NCI-H82 (cell line): ENCODE results near the gene AAGAB.
"Not testable (repeated sequence)": the region's sequence is repeated elsewhere in the genome, so short reads cannot be mapped to it uniquely, and the experiment has no call there.

Experiments used
- DNase-seq: peaks from one replicate; lab custom pipeline; 2025; lab: John Stamatoyannopoulos, UW

AAGAB gene

GRCh38 chr15:67253549-67254237, 768 bp downstream of the AAGAB start:
- DNase-seq = no peak

- DNase-seq = no peak
Measured at GRCh38 chr15:67253101-67253500, 1.4 kb downstream of the AAGAB start.

GRCh38 chr15:67251318-67251717, 3.1 kb downstream of the AAGAB start:
- no peak for DNase-seq

DNA sequence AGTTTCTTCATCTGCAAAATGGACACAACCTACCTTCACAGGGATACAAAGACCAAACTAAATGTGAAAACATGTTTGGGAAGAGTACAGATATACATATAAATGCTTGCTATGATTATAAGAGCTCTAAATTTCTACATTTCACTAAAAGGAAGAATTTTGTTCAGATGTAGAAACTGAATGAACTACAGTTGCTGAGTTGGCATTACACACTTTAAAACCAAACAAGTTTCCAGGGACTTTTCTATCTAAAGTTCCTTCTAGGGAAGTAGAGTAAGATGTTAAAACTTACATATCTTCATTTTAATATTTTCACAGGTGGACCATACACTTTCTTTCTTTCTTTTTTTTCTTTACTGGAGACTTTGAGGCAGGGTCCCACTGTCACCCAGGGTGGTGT, 4.6 kb downstream of the AAGAB start:
- DNase-seq = no peak

GRCh38 chr15:67248011-67248505, 6.4 kb downstream of the AAGAB start:
- no peak for DNase-seq

- DNase-seq = not testable (repeated sequence)
Measured at GRCh38 chr15:67246606-67247005, 7.9 kb downstream of the AAGAB start.

- DNase-seq = no peak
Measured at GRCh38 chr15:67244971-67245478, 9.4 kb downstream of the AAGAB start.

DNA sequence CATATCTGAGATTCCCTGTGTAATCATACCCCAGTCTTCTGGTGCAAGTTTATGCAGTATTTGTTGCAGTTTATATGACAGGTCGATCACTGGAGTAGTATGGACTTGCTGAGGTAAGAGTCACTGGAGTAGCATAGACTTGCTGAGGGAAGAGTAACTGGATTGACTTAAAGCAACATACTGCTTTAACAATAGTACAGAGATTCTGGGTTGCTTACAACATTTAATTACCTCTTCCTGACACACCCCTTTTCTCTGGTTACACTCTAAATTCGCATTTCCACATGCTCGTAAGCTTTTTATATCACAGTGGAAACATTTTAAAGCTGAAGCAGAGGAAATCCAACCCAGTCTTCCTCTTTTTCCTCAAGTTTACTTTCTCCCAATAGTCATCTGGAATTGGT, 11.8 kb downstream of the AAGAB start:
- no peak for DNase-seq

- no peak for DNase-seq
Measured at GRCh38 chr15:67241132-67241855, 13.2 kb downstream of the AAGAB start.

GRCh38 chr15:67240235-67241131, 14.0 kb downstream of the AAGAB start:
- DNase-seq = peak; percentile 24

DNA sequence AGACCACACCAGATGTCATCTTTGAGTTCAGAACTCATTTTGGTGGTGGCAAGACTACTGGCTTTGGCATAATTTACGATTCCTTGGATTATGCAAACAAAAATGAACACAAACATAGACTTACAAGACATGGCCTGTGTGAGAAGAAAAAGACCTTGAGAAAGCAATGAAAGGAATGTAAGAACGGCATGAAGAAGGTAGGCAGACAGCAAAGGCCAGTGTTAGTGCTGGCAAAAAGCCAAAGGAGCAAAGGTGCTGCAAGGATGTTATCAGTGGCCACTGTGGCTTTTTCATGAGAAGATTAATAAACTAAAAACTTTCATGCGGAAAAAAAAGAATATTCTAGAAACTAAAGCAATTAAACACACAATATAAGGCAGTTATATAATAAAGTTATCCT, 21.9 kb downstream of the AAGAB start:
- DNase-seq = no peak

DNA sequence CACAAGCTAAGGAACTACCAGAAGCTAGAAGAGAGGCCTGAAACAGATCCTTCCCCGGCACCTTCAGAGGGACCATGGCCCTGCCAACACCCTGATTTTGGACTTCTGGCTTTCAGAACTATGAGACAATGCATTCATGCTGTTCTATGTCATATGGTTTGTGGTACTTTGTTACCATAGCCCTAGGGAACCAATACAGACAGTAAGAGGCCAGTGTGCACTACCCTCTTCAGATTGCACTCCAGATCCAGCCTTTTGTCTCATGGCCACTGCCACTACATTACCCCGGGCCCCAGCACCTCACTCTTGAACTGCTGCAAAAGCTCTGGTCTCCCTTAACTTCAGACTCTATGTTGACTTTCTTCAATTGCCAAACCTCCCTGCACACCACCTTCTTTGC, 24.0 kb downstream of the AAGAB start:
- no peak for DNase-seq

DNA sequence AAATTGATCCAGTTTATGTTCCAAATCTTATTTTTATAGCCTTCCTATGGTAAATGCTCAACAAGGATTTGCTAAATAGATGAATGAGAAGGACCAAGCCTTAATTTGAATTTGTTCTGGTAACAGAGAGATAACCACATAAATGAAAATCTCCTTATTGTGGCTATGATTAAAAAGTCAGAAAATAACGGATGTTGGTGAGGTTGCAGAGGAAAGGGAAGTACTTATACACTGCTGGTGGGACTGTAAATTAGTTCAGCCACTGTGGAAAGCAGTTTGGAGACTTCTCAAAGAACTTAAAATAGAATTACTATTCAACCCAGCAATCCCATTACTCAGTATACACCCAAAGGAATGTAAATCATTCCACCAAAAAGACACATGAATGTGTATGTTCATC, 26.2 kb downstream of the AAGAB start:
- no peak for DNase-seq

DNA sequence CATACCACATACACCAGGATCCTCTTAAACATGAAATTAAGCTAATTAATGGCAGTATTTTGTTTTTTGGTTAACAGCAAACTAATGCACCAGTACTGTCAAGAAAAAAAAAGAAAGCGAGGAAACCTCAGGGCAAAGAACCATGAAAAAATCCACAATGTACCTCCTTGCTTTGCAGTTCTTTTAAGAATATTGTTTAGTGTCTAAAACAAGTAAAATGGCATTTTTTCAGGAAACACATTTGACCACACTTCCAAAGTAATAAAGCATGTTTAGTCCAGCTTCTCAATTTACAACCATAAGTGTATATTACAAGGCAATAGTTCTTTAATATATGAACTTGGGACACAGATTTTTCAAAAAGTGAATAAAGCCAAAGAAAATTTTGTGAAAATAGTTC, 26.6 kb downstream of the AAGAB start:
- DNase-seq = no peak

- no peak for DNase-seq
Measured at GRCh38 chr15:67227431-67227830, 27.0 kb downstream of the AAGAB start.

GRCh38 chr15:67225336-67225735, 29.1 kb downstream of the AAGAB start:
- no peak for DNase-seq

DNA sequence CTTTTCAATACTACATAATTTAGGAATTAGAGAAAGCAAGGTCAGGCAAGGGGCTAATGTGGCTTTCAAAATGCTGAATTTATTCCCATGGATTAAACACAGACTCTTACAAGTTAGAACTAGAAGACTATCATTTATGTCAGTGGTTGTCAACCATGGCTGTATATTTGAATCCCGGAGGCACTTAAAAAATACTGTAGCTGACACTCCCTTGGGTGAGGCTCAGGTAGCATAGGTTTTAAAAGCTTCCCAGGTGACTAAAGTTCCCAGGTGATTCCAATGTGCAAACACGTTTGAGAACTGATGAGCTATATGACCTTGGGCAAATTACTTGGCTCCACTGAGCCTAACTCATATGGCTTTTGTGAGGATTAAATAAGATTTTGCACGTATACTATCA, 29.6 kb downstream of the AAGAB start:
- DNase-seq = no peak

DNA sequence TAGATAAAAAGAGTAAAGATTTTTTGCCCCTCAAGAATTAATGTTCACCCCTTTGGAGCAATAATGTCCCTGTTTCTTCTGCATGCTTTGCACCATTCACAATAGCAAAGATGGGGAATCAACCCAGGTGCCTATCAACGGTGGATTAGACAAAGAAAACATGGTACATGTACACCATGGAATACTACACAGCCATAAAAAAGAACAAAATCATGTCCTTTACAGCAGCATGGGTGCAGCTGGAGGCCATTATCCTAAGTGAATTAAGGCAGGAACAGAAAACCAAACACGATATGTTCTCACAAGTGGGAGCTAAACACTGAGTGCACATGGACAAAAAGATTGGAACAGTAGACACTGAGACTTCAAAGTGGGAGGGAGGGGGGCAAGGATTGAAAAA, 35.2 kb downstream of the AAGAB start:
- no peak for DNase-seq

DNA sequence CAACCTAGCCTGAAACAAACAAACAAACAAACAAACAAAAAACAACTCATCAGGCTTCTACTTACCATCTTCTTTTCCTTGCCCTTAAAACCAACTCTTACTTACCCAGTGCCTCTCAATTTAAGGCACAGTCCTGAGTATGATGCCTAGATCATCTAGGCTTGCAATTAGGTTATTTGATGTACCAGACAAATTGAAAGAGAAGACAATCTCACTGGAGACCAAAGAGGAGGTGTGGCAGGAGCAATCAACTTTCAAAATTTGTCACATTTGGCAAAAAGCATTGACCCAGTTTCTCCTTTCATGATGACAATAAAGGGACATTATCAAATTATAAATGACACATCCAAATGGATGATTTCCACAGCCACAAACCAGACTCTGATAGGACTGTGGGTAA, 36.0 kb downstream of the AAGAB start:
- DNase-seq = no peak

DNA sequence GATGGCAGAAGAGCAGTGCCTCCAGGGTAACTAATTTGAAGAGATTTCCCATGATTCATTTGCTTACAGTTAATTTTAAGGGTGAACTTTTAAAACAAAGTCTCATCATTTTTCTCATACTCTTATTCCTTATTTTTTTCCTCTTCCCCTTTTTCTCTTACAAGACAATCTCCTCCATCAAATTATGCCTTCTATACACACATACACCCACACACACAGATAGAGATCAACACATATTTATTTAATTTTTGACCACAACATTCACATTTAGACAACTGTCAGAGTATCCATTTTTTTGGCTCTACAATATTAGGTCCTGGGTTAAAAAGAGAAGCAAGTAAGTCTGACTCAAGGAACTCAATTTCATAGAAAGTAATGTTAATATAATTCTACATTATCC, 37.6 kb downstream of the AAGAB start:
- no peak for DNase-seq

GRCh38 chr15:67215102-67215501, 39.4 kb downstream of the AAGAB start:
- no peak for DNase-seq

DNA sequence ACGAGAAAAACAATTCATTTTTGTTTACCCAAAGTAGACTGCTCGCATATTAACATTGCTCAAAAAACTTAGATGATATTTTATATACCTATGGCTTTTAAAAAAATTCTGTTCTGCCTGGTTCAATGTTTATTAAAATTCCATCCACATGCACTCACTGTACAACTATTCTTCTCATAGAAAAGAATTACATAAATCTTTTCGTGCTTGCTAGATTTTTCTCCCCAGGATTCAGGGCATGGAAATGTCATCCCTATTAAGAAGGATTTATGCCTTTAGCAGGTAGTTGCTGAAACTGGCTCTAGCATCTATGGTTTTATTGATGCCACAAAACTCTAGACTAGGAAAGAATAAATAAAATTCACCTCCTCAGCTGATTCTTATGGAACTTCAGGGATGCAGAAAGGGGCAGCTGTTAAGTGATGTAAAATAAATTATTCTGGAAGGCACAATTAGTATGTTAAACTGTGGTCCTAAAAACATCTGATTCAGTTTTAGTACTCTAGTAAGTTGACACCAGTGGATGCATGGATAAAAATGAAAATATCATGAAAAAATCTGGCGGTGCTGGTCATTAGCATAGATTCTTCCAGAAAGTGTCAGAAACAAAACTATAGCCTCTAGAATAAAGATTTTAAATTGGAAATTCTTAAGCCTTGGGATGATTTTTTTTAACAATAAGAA, 41.6 kb downstream of the AAGAB start:
- DNase-seq = no peak
